ENCODE results near the gene EMILIN2.
"Not testable (repeated sequence)": the region's sequence is repeated elsewhere in the genome, so short reads cannot be mapped to it uniquely, and the experiment has no call there.

The EMILIN2 gene

GRCh38 chr18:2846636-2847316, at the start of gene EMILIN2:
EMILIN2 (plus strand) TSS chr18:2847006; CDS start chr18:2847189, 183 bp downstream.
- DNase-seq: peak in 7 of 42 donors; percentile 11 to 52 (median 29)
- intact Hi-C loops (cut with DNase I): no loop called here

GRCh38 chr18:2797951-2798350, 48.9 kb upstream of the EMILIN2 start:
- no peak for DNase-seq
- intact Hi-C loops (cut with DNase I): no loop called here

- intact Hi-C loops (cut with DNase I): no loop called here
- DNase-seq: no peak
Observed at GRCh38 chr18:2799369-2799768, 47.4 kb upstream of the EMILIN2 start.

- DNase-seq: no peak
- intact Hi-C loops (cut with DNase I): no loop called here
Observed at GRCh38 chr18:2805970-2806943, 40.5 kb upstream of the EMILIN2 start.

- DNase-seq; intact Hi-C loops (cut with DNase I): not testable (repeated sequence)
Observed at GRCh38 chr18:2808640-2809039, 38.2 kb upstream of the EMILIN2 start.

GRCh38 chr18:2809666-2810183, 37.1 kb upstream of the EMILIN2 start:
- DNase-seq; intact Hi-C loops (cut with DNase I): not testable (repeated sequence)

- intact Hi-C loops (cut with DNase I): no loop called here
Observed at GRCh38 chr18:2811416-2811815, 35.4 kb upstream of the EMILIN2 start.

GRCh38 chr18:2814928-2815327, 31.9 kb upstream of the EMILIN2 start:
- no peak for DNase-seq
- intact Hi-C loops (cut with DNase I): no loop called here

More at GRCh38 chr18:2811416-2811815, 35.4 kb upstream of the EMILIN2 start:
- no peak for DNase-seq

- no peak for DNase-seq
- intact Hi-C loops (cut with DNase I): no loop called here
Observed at GRCh38 chr18:2818281-2818680, 28.5 kb upstream of the EMILIN2 start.

- DNase-seq: no peak
- intact Hi-C loops (cut with DNase I): no loop called here
Observed at GRCh38 chr18:2821695-2822094, 25.1 kb upstream of the EMILIN2 start.

- intact Hi-C loops (cut with DNase I): no loop called here
- no peak for DNase-seq
Observed at GRCh38 chr18:2822213-2822921, 24.4 kb upstream of the EMILIN2 start.

- intact Hi-C loops (cut with DNase I): no loop called here
- DNase-seq: no peak
Observed at GRCh38 chr18:2823202-2823601, 23.6 kb upstream of the EMILIN2 start.

- intact Hi-C loops (cut with DNase I): no loop called here
- no peak for DNase-seq
Observed at GRCh38 chr18:2823966-2824365, 22.8 kb upstream of the EMILIN2 start.

- intact Hi-C loops (cut with DNase I): no loop called here
- DNase-seq: no peak
Observed at GRCh38 chr18:2824865-2825264, 21.9 kb upstream of the EMILIN2 start.

GRCh38 chr18:2825613-2826175, 21.1 kb upstream of the EMILIN2 start:
- no peak for DNase-seq
- intact Hi-C loops (cut with DNase I): no loop called here

- intact Hi-C loops (cut with DNase I): no loop called here
- no peak for DNase-seq
Observed at GRCh38 chr18:2826581-2826980, 20.2 kb upstream of the EMILIN2 start.

- DNase-seq: no peak
- intact Hi-C loops (cut with DNase I): no loop called here
Observed at GRCh38 chr18:2827061-2827460, 19.7 kb upstream of the EMILIN2 start.

GRCh38 chr18:2836118-2836517, 10.7 kb upstream of the EMILIN2 start:
- DNase-seq; intact Hi-C loops (cut with DNase I): not testable (repeated sequence)

- intact Hi-C loops (cut with DNase I); DNase-seq: not testable (repeated sequence)
Observed at GRCh38 chr18:2837290-2837689, 9.5 kb upstream of the EMILIN2 start.

Measured in head of caudate nucleus (tissue), 42 donors.